ENCODE measurements around the gene HCN3. TPM values are rescaled to one million over a fixed set of nuclear protein-coding genes. Genes with fewer than 3 reads are reported as not detected.

HCN3 gene
- total RNA-seq, 1 donor from 2014 or later: 1.9 TPM

- Mint-ChIP-seq H3K9me3 (peaks cover 5% of the 10 kb centered on the region), H3K36me3 (no peaks in the 10 kb centered on the region), H3K27me3 (ENCODE audit: insufficient read depth, low read depth) (peaks cover 25% of the 10 kb centered on the region), H3K4me1 (peaks cover 6% of the 10 kb centered on the region), H3K4me3 (no peak overlapping the region), H3K27ac (peak overlapping the region; percentile 50)
- Histone ChIP-seq H3K4me1 (no peaks in the 10 kb centered on the region), H3K4me3 (peak overlapping the region; percentile 47), H3F3A (ENCODE audit: low read depth) (peaks cover 3% of the 10 kb centered on the region), H3K9ac (no peak overlapping the region), H3K27ac (no peak overlapping the region), H2AFZ (replicated peaks) (peak overlapping the region; percentile 93), H3K4me2 (peak overlapping the region; percentile 83), H3K9me3 (ENCODE audit: low read depth) (no peaks in the 10 kb centered on the region), H4K20me1 (ENCODE audit: low read depth) (no peaks in the 10 kb centered on the region), H3K27me3 (peaks cover 51% of the 10 kb centered on the region), H3K36me3 (no peaks in the 10 kb centered on the region), H3K79me2 (ENCODE audit: low read depth) (no peaks in the 10 kb centered on the region)
- no peak for DNase-seq (ENCODE audit: low spot score)
- TF ChIP-seq CTCF (IDR thresholded peaks at IDR 0.05) (no peak), EZH2 (IDR thresholded peaks at IDR 0.05) (peak; percentile 56)
These were observed 18.1 kb downstream of the HCN3 start for GRCh38 chr1:155295183-155295941.

DNA sequence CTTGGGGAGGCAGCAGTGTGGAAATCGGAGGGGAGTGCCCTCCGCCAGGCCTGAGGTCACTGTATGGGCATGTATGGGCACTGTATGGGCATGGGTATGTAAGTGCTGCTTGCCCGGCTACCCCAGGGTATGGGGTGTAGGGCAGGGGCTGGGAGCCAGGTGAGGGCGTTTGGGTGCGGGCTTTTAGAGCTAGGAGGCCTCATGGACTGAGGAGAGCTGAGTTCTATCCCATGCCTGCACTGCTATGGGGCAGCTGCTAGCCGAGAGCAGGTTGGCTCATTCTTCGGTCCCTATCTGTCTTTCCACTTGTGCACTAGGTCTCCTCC lies 18.6 kb downstream of the HCN3 start:
- H3K79me2 ChIP-seq (ENCODE audit: low read depth): no peaks in the 10 kb centered on the region
- Mint-ChIP-seq H3K9me3 (peaks cover 5% of the 10 kb centered on the region), H3K27me3 (ENCODE audit: insufficient read depth, low read depth) (peaks cover 25% of the 10 kb centered on the region), H3K36me3 (no peaks in the 10 kb centered on the region), H3K4me3 (no peak overlapping the region), H3K27ac (no peak overlapping the region), H3K4me1 (peaks cover 6% of the 10 kb centered on the region)
- peak overlapping the region; percentile 93 for H2AFZ ChIP-seq (replicated peaks)
- no peaks in the 10 kb centered on the region for H3K36me3 ChIP-seq
- H3K4me1 ChIP-seq: no peaks in the 10 kb centered on the region
- peak overlapping the region; percentile 47 for H3K4me3 ChIP-seq
- no peak overlapping the region for H3K9ac ChIP-seq
- no peak for TF ChIP-seq EZH2phosphoT487 (IDR thresholded peaks at IDR 0.05)
- TF ChIP-seq EZH2 (IDR thresholded peaks at IDR 0.05): no peak
- no peak for TF ChIP-seq CTCF (IDR thresholded peaks at IDR 0.05)
- no peaks in the 10 kb centered on the region for H3K9me3 ChIP-seq (ENCODE audit: low read depth)
- no peak for DNase-seq (ENCODE audit: low spot score)
- no peak overlapping the region for H3K27ac ChIP-seq
- H3F3A ChIP-seq (ENCODE audit: low read depth): peaks cover 3% of the 10 kb centered on the region
- peak overlapping the region; percentile 83 for H3K4me2 ChIP-seq
- peaks cover 51% of the 10 kb centered on the region for H3K27me3 ChIP-seq
- no peaks in the 10 kb centered on the region for H4K20me1 ChIP-seq (ENCODE audit: low read depth)

DNA sequence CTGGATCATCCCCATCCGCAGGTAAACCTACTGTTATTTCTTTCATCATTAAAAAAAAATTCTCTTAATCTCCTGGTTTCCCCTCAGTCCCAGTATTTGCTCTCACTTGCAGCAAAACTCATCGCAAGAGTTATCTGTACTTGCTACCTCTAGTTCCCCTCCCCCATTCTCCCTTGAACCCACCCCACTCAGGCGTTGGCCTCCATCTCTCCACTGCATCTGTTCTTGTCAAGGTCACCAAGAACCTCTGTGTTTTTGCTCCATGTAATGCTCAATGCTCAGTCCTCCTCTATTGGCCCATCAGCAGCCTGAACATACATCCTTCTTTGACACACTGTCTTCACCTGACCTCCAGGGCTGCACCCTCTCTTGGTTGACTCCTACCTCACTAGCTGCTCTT lies 19.4 kb downstream of the HCN3 start:
- Mint-ChIP-seq H3K36me3 (no peaks in the 10 kb centered on the region), H3K4me1 (peaks cover 6% of the 10 kb centered on the region), H3K27me3 (ENCODE audit: insufficient read depth, low read depth) (peaks cover 21% of the 10 kb centered on the region), H3K9me3 (peaks cover 5% of the 10 kb centered on the region), H3K27ac (peak overlapping the region; percentile 1), H3K4me3 (no peak overlapping the region)
- no peak for DNase-seq (ENCODE audit: low spot score)
- no peak overlapping the region for H3K9ac ChIP-seq
- H3K4me2 ChIP-seq: no peak overlapping the region
- H3K27ac ChIP-seq: no peak overlapping the region
- H3K27me3 ChIP-seq: peaks cover 51% of the 10 kb centered on the region
- H3K4me3 ChIP-seq: no peak overlapping the region
- H3K4me1 ChIP-seq: no peaks in the 10 kb centered on the region
- no peaks in the 10 kb centered on the region for H4K20me1 ChIP-seq (ENCODE audit: low read depth)
- peaks cover 3% of the 10 kb centered on the region for H3F3A ChIP-seq (ENCODE audit: low read depth)
- H3K36me3 ChIP-seq: no peaks in the 10 kb centered on the region
- TF ChIP-seq CTCF (IDR thresholded peaks at IDR 0.05) (no peak), EZH2phosphoT487 (IDR thresholded peaks at IDR 0.05) (no peak), EZH2 (IDR thresholded peaks at IDR 0.05) (no peak)
- no peaks in the 10 kb centered on the region for H3K9me3 ChIP-seq (ENCODE audit: low read depth)
- no peak overlapping the region for H2AFZ ChIP-seq (replicated peaks)
- no peaks in the 10 kb centered on the region for H3K79me2 ChIP-seq (ENCODE audit: low read depth)
